Breast epithelium (tissue), 4 donors: ENCODE data around the gene CAMK2D. TPM values are rescaled to one million over a fixed set of nuclear protein-coding genes. Genes with fewer than 3 reads are reported as not detected.

ENCODE experiments used
- DNase-seq, 2 donors: peaks; one replicate each; pipeline ENCODE4 v3.0.0-alpha.2; 2019; ENCODE audit warnings: low spot score in 2 of 2
- H3K27ac ChIP-seq, 2 donors: fragments of 200-600 bp; sonication (generic) in 1 of 2; one replicate each; pipeline ENCODE4 v1.5.1; 2016 to 2019; ENCODE audit warnings: mild to moderate bottlenecking in 1 of 2
- H3K27me3 ChIP-seq, 2 donors: fragments of 200-600 bp; sonication (generic) in 1 of 2; one replicate each; pipeline versions ENCODE4 v1.5.1 to v1.6.0; 2017 to 2019; ENCODE audit warnings: control low read depth in 1 of 2, mild to moderate bottlenecking in 1 of 2
- H3K36me3 ChIP-seq: fragments of 200-600 bp; one replicate; pipeline ENCODE4 v1.5.1; 2019
- H3K4me1 ChIP-seq, 2 donors: fragments of 200-600 bp; sonication (generic); one replicate each; pipeline ENCODE4 v1.5.1; 2016 to 2019; ENCODE audit warnings: control low read depth in 1 of 2
- H3K4me3 ChIP-seq, 3 donors: fragments of 200-600 bp; sonication (generic); 1 replicate in 2 of 3; 2 replicates in 1 of 3; pipeline ENCODE4 v1.5.1; 2016 to 2019; ENCODE audit warnings: mild to moderate bottlenecking in 3 of 3, moderate library complexity in 2 of 3
- H3K9me3 ChIP-seq, 2 donors: fragments of 200-600 bp; sonication (generic) in 1 of 2; one replicate each; pipeline ENCODE4 v1.5.1; 2016 to 2019; ENCODE audit warnings: control low read depth in 1 of 2
- POLR2A ChIP-seq: fragments of 450-650 bp; IDR thresholded peaks from one replicate; pipeline ENCODE4 v1.6.1; 2016; ENCODE audit warnings: antibody characterized with exemption, mild to moderate bottlenecking, moderate library complexity
- POLR2AphosphoS5 ChIP-seq, 3 donors: sonication (generic); formaldehyde crosslinking; IDR thresholded peaks; one replicate each; pipeline ENCODE4 v1.6.1; 2017; ENCODE audit warnings: antibody characterized with exemption in 3 of 3
- intact Hi-C: fragments of 100-400 bp; cut with DNase I; formaldehyde crosslinking; loops from one replicate; pipeline ENCODE4 v1.15.1; 2023; ENCODE audit warnings: low total_unique reads
- total RNA-seq, 3 donors: library from RNA; depleted of rRNA; stranded (reverse); fragments of >200 nt; gene quantifications; one replicate each; pipeline ENCODE4 v1.1.0, GENCODE V29; 2016
- TF ChIP-seq, protein P1 (sequence below), 3 donors: fragments of 450-650 bp; IDR thresholded peaks; one replicate each; pipeline ENCODE4 v1.5.1; 2016 to 2017; ENCODE audit warnings: antibody characterized with exemption in 3 of 3, mild to moderate bottlenecking in 3 of 3, moderate library complexity in 3 of 3

The CAMK2D gene
- total RNA-seq, 3 donors from 2014 or later: 47.7 to 62.1 (median 57.7) TPM

DNA sequence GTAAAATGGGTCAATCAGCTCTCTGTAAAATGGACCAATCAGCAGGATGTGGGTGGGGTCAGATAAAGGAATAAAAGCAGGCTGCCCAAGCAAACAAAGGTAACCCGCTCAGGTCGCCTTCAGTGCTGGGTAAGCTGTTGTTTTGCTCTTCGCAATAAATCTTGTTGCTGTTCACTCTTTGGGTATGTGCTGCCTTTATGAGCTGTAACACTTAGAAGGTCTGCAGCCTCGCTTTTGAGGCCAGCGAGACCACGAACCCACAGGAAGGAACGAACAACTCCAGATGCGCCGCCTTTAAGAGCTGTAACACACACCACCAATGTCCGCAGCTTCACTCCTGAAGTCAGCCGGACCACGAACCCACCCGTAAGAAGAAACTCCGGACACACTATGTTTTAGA, 11.5 kb upstream of the CAMK2D start:
- Histone ChIP-seq H3K4me3 (no peak overlapping the region), H3K4me1 (no peaks in the 10 kb centered on the region), H3K27me3 (no peaks in the 10 kb centered on the region), H3K9me3 (no peaks in the 10 kb centered on the region), H3K36me3 (no peaks in the 10 kb centered on the region), H3K27ac (no peak overlapping the region)
- intact Hi-C loops: loop anchor here (5.0 kb wide), 1 partner anchor 1626 kb away; the partner anchor contains the start of gene FAM241A
- no peak for DNase-seq
- no peak for TF ChIP-seq POLR2A

DNA sequence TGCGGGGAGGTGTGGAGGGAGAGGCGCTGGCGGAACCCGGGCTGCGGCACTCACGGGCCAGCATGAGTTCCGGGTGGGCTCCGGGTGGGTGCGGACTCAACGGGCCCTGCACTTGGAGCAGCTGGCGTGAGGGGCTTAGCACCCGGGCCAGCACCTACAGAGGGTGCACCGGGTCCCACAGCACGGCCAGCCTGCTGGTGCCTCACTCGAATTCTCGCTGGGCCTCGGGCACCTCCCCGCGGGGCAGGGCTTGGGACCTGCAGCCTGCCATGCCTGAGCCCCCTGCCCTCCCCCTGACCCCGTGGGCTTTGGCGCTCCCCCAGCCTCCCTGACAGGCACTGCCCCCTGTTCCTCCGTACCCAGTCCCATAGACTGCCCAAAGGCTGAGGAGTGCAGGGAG, 10.8 kb upstream of the CAMK2D start:
- no peak overlapping the region for H3K27ac ChIP-seq
- no peaks in the 10 kb centered on the region for H3K9me3 ChIP-seq
- intact Hi-C loops: loop anchor here (5.0 kb wide), 1 partner anchor 1625 kb away; the partner anchor contains the start of gene FAM241A
- no peak for DNase-seq
- no peaks in the 10 kb centered on the region for H3K4me1 ChIP-seq
- no peak overlapping the region for H3K4me3 ChIP-seq
- H3K36me3 ChIP-seq: no peaks in the 10 kb centered on the region
- TF ChIP-seq, protein P1, sequence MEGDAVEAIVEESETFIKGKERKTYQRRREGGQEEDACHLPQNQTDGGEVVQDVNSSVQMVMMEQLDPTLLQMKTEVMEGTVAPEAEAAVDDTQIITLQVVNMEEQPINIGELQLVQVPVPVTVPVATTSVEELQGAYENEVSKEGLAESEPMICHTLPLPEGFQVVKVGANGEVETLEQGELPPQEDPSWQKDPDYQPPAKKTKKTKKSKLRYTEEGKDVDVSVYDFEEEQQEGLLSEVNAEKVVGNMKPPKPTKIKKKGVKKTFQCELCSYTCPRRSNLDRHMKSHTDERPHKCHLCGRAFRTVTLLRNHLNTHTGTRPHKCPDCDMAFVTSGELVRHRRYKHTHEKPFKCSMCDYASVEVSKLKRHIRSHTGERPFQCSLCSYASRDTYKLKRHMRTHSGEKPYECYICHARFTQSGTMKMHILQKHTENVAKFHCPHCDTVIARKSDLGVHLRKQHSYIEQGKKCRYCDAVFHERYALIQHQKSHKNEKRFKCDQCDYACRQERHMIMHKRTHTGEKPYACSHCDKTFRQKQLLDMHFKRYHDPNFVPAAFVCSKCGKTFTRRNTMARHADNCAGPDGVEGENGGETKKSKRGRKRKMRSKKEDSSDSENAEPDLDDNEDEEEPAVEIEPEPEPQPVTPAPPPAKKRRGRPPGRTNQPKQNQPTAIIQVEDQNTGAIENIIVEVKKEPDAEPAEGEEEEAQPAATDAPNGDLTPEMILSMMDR (IDR thresholded peaks at IDR 0.05): no peak
- TF ChIP-seq POLR2A (no peak), POLR2AphosphoS5 (IDR thresholded peaks at IDR 0.05) (no peak)
- H3K27me3 ChIP-seq: no peaks in the 10 kb centered on the region

DNA sequence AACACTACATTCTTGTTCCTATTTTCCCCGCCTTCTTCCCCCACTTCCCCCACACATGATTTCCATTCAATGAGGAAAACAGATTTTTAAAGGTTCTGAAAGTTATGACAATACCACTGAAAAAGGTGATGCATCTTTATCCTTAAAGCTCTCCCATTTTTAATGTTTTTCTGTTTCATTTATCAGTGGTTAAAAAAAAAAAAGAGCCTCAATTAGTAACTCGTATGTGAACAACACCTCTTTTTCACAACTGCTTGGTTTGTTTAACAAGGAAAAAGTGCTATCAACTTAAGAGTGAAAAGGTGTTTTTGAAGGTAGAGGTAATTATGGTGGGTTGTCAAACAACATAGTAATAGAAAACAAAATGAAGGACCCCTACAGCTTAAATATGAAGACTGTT, 8.2 kb upstream of the CAMK2D start:
- TF ChIP-seq, protein P1 (IDR thresholded peaks at IDR 0.05): no peak
- intact Hi-C loops: loop anchor here (5.0 to 10.0 kb wide), 3 partner anchors 215 to 1622 kb away; partner anchors contain the start of gene FAM241A
- Histone ChIP-seq H3K36me3 (no peaks in the 10 kb centered on the region), H3K4me3 (no peak overlapping the region), H3K9me3 (no peaks in the 10 kb centered on the region), H3K27ac (no peak overlapping the region), H3K27me3 (no peaks in the 10 kb centered on the region), H3K4me1 (no peaks in the 10 kb centered on the region)
- DNase-seq: no peak

DNA sequence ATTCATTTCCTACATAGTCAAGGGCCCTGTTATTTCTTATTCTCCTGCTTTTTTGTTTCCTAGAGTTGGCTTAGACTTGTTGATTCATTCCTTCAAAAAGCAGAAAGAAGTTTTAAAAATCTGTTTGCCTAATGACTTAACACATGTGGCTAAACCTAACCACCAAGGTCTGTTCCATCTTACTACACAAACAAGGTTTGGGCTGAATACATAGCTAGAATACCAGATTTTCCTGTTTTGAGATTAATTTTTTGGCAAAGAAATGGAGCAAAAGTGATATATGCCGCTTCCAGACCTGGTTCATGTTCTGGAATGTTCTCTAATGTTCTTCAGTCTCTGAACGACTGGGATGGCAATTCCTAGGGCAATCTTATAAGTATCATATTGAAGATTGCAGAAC, 7.4 kb upstream of the CAMK2D start:
- H3K36me3 ChIP-seq: no peaks in the 10 kb centered on the region
- no peak for TF ChIP-seq POLR2AphosphoS5 (IDR thresholded peaks at IDR 0.05)
- TF ChIP-seq, protein P1 (IDR thresholded peaks at IDR 0.05): no peak
- TF ChIP-seq POLR2A: no peak
- H3K27ac ChIP-seq: no peak overlapping the region
- intact Hi-C loops: loop anchor here (10.0 kb wide), 2 partner anchors 214 to 384 kb away; no protein-coding TSS in a partner anchor
- H3K4me1 ChIP-seq: no peaks in the 10 kb centered on the region
- DNase-seq: no peak
- no peaks in the 10 kb centered on the region for H3K27me3 ChIP-seq
- H3K9me3 ChIP-seq: no peaks in the 10 kb centered on the region
- no peak overlapping the region for H3K4me3 ChIP-seq

DNA sequence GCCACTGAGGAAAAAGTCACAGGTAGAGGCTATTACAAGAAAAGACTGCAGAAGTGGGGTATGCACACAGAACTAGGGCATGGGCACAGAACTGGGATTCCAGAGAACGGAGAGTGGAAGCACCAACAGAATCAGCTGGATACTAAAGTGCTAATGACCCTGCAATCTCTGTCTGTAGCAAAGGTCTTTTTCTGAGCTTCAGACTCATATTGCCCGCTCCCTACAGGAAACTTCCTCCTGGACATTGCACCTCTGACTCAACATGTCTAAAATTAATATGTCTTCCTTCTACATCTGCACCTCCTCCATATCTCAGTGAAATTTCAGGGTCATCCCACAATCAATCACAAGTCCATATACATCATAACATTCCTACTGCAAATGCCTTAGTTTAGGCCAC, 5.3 kb upstream of the CAMK2D start:
- intact Hi-C loops: loop anchor here (10.0 kb wide), 2 partner anchors 212 to 382 kb away; no protein-coding TSS in a partner anchor
- TF ChIP-seq, protein P1 (IDR thresholded peaks at IDR 0.05): no peak
- no peak for TF ChIP-seq POLR2A
- no peak for TF ChIP-seq POLR2AphosphoS5 (IDR thresholded peaks at IDR 0.05)
- H3K4me1 ChIP-seq: no peaks in the 10 kb centered on the region
- no peaks in the 10 kb centered on the region for H3K36me3 ChIP-seq
- H3K27ac ChIP-seq: no peak overlapping the region
- H3K27me3 ChIP-seq: no peaks in the 10 kb centered on the region
- H3K4me3 ChIP-seq: no peak overlapping the region
- H3K9me3 ChIP-seq: no peaks in the 10 kb centered on the region
- DNase-seq: no peak
